ENCODE results near the gene RAD23A. TPM values are rescaled to one million over a fixed set of nuclear protein-coding genes. Genes with fewer than 3 reads are reported as not detected.

Gene RAD23A
- total and polyA plus RNA-seq, 9 of the 15 experiments (the other 6 are each of a cell fraction or from before 2014, with no cell fraction given), result 9.5 to 181 (median 101) TPM

DNA sequence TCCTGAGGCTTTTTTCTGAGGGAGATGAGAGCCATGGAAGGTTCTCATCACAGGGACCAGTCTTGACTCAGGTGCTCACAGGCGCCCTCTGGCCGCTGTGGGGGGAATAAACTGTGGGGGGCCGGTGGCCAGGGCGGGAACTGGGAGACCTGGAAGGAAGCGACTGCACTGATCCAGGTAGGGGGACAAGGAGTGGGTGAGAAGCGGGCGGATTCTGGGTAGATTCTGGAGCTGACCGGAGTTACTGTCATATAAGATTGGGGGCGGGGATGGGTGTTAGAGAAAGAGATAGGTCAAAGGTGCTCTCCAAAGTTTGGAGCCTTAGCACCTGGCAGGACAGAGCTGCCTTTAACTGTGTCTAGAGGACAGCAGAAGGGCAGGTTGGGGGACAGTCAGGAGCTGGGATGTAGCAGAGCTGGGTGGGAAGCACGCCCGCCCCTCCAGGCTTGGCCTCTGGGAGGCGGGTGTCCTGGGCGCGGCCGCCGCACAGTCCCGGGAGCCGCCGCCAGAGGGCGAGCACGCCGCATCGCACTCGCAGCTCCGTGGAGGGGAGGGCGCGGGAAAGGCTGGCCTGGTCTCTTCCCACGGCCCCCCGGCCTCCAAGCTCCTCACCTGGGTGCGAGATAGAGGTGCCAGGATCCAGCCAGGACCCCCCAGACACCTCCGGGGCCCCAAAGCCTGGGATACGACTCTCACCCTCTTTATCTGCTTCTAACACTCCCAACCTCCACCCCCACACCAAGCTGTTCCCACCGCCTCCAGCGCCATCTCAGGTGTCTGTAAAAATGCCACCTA, 19.6 kb downstream of the RAD23A start (continued):
- TF ChIP-seq SP1 (CRISPR knock-in tag; IDR thresholded peaks at IDR 0.05) (peak; percentile 90), ZNF282 (CRISPR knock-in tag; IDR thresholded peaks at IDR 0.05) (no peak), GATAD2B (IDR thresholded peaks at IDR 0.05; ENCODE audit: borderline replicate concordance) (no peak; the same call in 1 of the 2 replicates), RBM39 (optimal IDR thresholded peaks at IDR 0.05; ENCODE audit: low read depth, low read length) (no peak), NCOA2 (IDR thresholded peaks at IDR 0.05; ENCODE audit: partially characterized antibody in 2 of 2) (no peak), ZNF76 (CRISPR knock-in tag; IDR thresholded peaks at IDR 0.05; ENCODE audit: borderline replicate concordance) (no peak), SRSF7 (optimal IDR thresholded peaks at IDR 0.05; ENCODE audit: low read depth, low read length) (no peak), ZNF239 (CRISPR knock-in tag; IDR thresholded peaks at IDR 0.05) (no peak), TOE1 (IDR thresholded peaks at IDR 0.05; ENCODE audit: borderline replicate concordance) (peak; percentile 77; the same call in 1 of the 2 replicates), TOE1 (CRISPR knock-in tag; IDR thresholded peaks at IDR 0.05; ENCODE audit: borderline replicate concordance, low read depth) (no peak), CHCHD3 (CRISPR knock-in tag; IDR thresholded peaks at IDR 0.05) (no peak), ZNF354B (CRISPR knock-in tag; IDR thresholded peaks at IDR 0.05) (no peak), TARDBP (IDR thresholded peaks at IDR 0.05) (peak; percentile 82), CBX8 (IDR thresholded peaks at IDR 0.05; ENCODE audit: borderline replicate concordance, extremely low read depth, low read depth, low read length, poor library complexity, severe bottlenecking) (no peak), CREBBP (IDR thresholded peaks at IDR 0.05; ENCODE audit: low read depth, low read length) (no peak), RBBP5 (IDR thresholded peaks at IDR 0.05; ENCODE audit: borderline replicate concordance, insufficient read depth, low read length, poor library complexity, severe bottlenecking) (peak; percentile 20), SIRT6 (IDR thresholded peaks at IDR 0.05; ENCODE audit: low read depth, low read length) (no peak), NR2F6 (CRISPR knock-in tag; IDR thresholded peaks at IDR 0.05) (no peak), BCL6 (CRISPR knock-in tag; IDR thresholded peaks at IDR 0.05) (no peak), ESRRA (IDR thresholded peaks at IDR 0.05; ENCODE audit: borderline replicate concordance, low read depth) (peak; percentile 75; the same call in 1 of the 2 replicates), ZNF121 (CRISPR knock-in tag; conservative IDR thresholded peaks at IDR 0.05) (no peak), ERF (CRISPR knock-in tag; IDR thresholded peaks at IDR 0.05) (no peak), MCM7 (IDR thresholded peaks at IDR 0.05) (no peak), ATF1 (CRISPR knock-in tag; IDR thresholded peaks at IDR 0.05) (peak; percentile 33; the same call in 1 of the 2 replicates), ATF1 (tag; IDR thresholded peaks at IDR 0.05) (peak; percentile 73), SOX6 (IDR thresholded peaks at IDR 0.05) (0 out of 2 replicates have a peak, but pooled peaks have one; percentile 46), MXI1 (IDR thresholded peaks at IDR 0.05; ENCODE audit: low read depth, low read length) (no peak), RAD51 (IDR thresholded peaks at IDR 0.05; ENCODE audit: borderline replicate concordance, low read depth) (peak; percentile 8; the same call in 1 of the 2 replicates), CHD2 (IDR thresholded peaks at IDR 0.05; ENCODE audit: low read depth, low read length) (no peak), TAF15 (IDR thresholded peaks at IDR 0.05; ENCODE audit: low read depth, low read length) (no peak)
- TF ChIP-seq, protein P1, sequence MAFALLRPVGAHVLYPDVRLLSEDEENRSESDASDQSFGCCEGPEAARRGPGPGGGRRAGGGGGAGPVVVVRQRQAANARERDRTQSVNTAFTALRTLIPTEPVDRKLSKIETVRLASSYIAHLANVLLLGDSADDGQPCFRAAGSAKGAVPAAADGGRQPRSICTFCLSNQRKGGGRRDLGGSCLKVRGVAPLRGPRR (CRISPR knock-in tag; IDR thresholded peaks at IDR 0.05), result no peak
- TF ChIP-seq, protein P2, sequence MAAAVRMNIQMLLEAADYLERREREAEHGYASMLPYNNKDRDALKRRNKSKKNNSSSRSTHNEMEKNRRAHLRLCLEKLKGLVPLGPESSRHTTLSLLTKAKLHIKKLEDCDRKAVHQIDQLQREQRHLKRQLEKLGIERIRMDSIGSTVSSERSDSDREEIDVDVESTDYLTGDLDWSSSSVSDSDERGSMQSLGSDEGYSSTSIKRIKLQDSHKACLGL (CRISPR knock-in tag; IDR thresholded peaks at IDR 0.05; ENCODE audit: borderline replicate concordance, poor library complexity, severe bottlenecking), result no peak

All from K562 (cell line).